HG02973 (cell line): ENCODE measurements around the gene TTC21A.
"Not testable (repeated sequence)": the region's sequence is repeated elsewhere in the genome, so short reads cannot be mapped to it uniquely, and the experiment has no call there.

Experiments
- ATAC-seq: cut with Tn5 transposase; IDR thresholded peaks from one replicate; pipeline ENCODE4 v1.9.1; 2021; ENCODE audit warnings: moderate library complexity; ENCODE audit not compliant: unreplicated experiment

TTC21A gene

GRCh38 chr3:39149498-39150147 is 42.1 kb downstream of the TTC21A start:
- no peak for ATAC-seq

GRCh38 chr3:39150148-39150802 is 42.8 kb downstream of the TTC21A start:
- ATAC-seq = no peak

- ATAC-seq = no peak
Observed at GRCh38 chr3:39150803-39151631, 43.5 kb downstream of the TTC21A start.

- no peak for ATAC-seq
Observed at GRCh38 chr3:39153977-39154279, 46.4 kb downstream of the TTC21A start.

GRCh38 chr3:39154280-39155021 is 47.0 kb downstream of the TTC21A start:
- no peak for ATAC-seq

- no peak for ATAC-seq
Observed at GRCh38 chr3:39156421-39156820, 48.9 kb downstream of the TTC21A start.

- no peak for ATAC-seq
Observed at GRCh38 chr3:39157359-39157758, 49.9 kb downstream of the TTC21A start.

GRCh38 chr3:39158148-39158715 is 50.8 kb downstream of the TTC21A start:
- no peak for ATAC-seq

- ATAC-seq = no peak
Observed at GRCh38 chr3:39164414-39164813, 56.9 kb downstream of the TTC21A start.

- ATAC-seq = no peak
Observed at GRCh38 chr3:39165518-39165917, 58.0 kb downstream of the TTC21A start.

- ATAC-seq = no peak
Observed at GRCh38 chr3:39166134-39166710, 58.7 kb downstream of the TTC21A start.

- no peak for ATAC-seq
Observed at GRCh38 chr3:39166932-39167532, 59.6 kb downstream of the TTC21A start.

- no peak for ATAC-seq
Observed at GRCh38 chr3:39168156-39168780, 60.8 kb downstream of the TTC21A start.

- ATAC-seq = no peak
Observed at GRCh38 chr3:39169712-39170111, 62.2 kb downstream of the TTC21A start.

- no peak for ATAC-seq
Observed at GRCh38 chr3:39170461-39170860, 63.0 kb downstream of the TTC21A start.

- not testable (repeated sequence) for ATAC-seq
Observed at GRCh38 chr3:39170877-39171276, 63.4 kb downstream of the TTC21A start.

GRCh38 chr3:39171860-39172259 is 64.4 kb downstream of the TTC21A start:
- ATAC-seq = no peak

- no peak for ATAC-seq
Observed at GRCh38 chr3:39173318-39174125, 66.0 kb downstream of the TTC21A start.
